Ishikawa (cell line): ENCODE results near the gene DBX1.
A peak's percentile ranks its signal among the peaks of the same experiment; 100 is the strongest.

ENCODE experiments used
- CEBPB ChIP-seq: IDR thresholded peaks from 2 replicates; pipeline ENCODE4 v1.6.1; 2012
- CREB1 ChIP-seq: IDR thresholded peaks from 2 replicates; pipeline ENCODE4 v1.6.1; 2012; ENCODE audit warnings: low read depth
- EGR1 ChIP-seq: IDR thresholded peaks from 2 replicates; pipeline ENCODE4 v1.6.1; 2012
- EP300 ChIP-seq: IDR thresholded peaks from 2 replicates; pipeline ENCODE4 v1.6.1; 2012; ENCODE audit warnings: borderline replicate concordance
- FOXM1 ChIP-seq: IDR thresholded peaks from 2 replicates; pipeline ENCODE4 v1.6.1; 2012; ENCODE audit warnings: low read depth, borderline replicate concordance
- MAX ChIP-seq: IDR thresholded peaks from 2 replicates; pipeline ENCODE4 v1.6.1; 2012
- NFIC ChIP-seq: IDR thresholded peaks from 2 replicates; pipeline ENCODE4 v1.6.1; 2012
- RAD21 ChIP-seq: IDR thresholded peaks from 2 replicates; pipeline ENCODE4 v1.6.1; 2012; ENCODE audit warnings: low read depth
- TAF1 ChIP-seq: IDR thresholded peaks from 2 replicates; pipeline ENCODE4 v1.6.1; 2012; ENCODE audit warnings: low read depth, mild to moderate bottlenecking
- TCF12 ChIP-seq: IDR thresholded peaks from 2 replicates; pipeline ENCODE4 v1.6.1; 2012; ENCODE audit warnings: low read depth
- TEAD4 ChIP-seq: IDR thresholded peaks from 2 replicates; pipeline ENCODE4 v1.6.1; 2012
- YY1 ChIP-seq: IDR thresholded peaks from 2 replicates; pipeline ENCODE4 v1.6.1; 2012; ENCODE audit warnings: low read depth
- ZBTB7A ChIP-seq: IDR thresholded peaks from 2 replicates; pipeline ENCODE4 v1.6.1; 2012; ENCODE audit warnings: low read depth
- TF ChIP-seq, protein P1 (sequence below): IDR thresholded peaks from 2 replicates; pipeline ENCODE4 v1.6.1; 2012
- TF ChIP-seq, protein P2 (sequence below): IDR thresholded peaks from 2 replicates; pipeline ENCODE4 v1.6.1; 2012; ENCODE audit warnings: low read depth, mild to moderate bottlenecking

DBX1 gene

GRCh38 chr11:20127671-20128527 is 32.4 kb downstream of the DBX1 start:
- TF ChIP-seq EGR1 (no peak), RAD21 (peak; percentile 90)

DNA sequence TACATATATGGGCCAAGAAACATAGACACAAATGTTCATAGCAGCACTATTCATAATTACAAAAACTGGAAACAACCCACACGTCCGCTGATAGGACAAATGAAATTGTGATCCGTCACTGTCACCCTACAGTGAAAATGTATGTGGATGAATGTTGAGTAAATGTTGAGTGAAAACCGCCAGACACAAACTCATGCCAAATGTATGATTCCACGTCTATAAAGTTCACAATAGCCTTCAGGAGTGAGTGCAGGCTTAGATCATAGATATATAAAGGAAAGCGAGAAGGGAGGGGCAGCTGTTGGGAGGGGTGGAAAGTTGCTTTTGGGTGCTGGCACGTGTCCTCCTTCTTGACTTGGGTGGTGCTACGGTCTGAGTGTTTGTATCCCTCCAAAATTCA is 33.6 kb downstream of the DBX1 start:
- TF ChIP-seq NFIC (no peak), FOXM1 (no peak), TCF12 (no peak), YY1 (no peak), RAD21 (no peak), CEBPB (no peak), EGR1 (no peak), ZBTB7A (no peak)
- TF ChIP-seq, protein P1, sequence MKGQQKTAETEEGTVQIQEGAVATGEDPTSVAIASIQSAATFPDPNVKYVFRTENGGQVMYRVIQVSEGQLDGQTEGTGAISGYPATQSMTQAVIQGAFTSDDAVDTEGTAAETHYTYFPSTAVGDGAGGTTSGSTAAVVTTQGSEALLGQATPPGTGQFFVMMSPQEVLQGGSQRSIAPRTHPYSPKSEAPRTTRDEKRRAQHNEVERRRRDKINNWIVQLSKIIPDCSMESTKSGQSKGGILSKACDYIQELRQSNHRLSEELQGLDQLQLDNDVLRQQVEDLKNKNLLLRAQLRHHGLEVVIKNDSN, result no peak

GRCh38 chr11:20125927-20126326 is 34.3 kb downstream of the DBX1 start:
- TF ChIP-seq MAX (no peak), TEAD4 (0 out of 2 replicates have a peak, but pooled peaks have one; percentile 30), TAF1 (no peak), TCF12 (0 out of 2 replicates have a peak, but pooled peaks have one; percentile 18), EP300 (peak; percentile 49; the same call in 1 of the 2 replicates)

- TF ChIP-seq EP300 (no peak), RAD21 (no peak), FOXM1 (no peak), MAX (no peak), CEBPB (no peak), NFIC (no peak), TAF1 (no peak), EGR1 (no peak), TEAD4 (no peak), ZBTB7A (no peak), YY1 (no peak)
- TF ChIP-seq, protein P1, result no peak
Measured at GRCh38 chr11:20122131-20122530, 38.1 kb downstream of the DBX1 start.

- TF ChIP-seq EGR1, result no peak
- no peak for TF ChIP-seq ZBTB7A
- TF ChIP-seq, protein P2, sequence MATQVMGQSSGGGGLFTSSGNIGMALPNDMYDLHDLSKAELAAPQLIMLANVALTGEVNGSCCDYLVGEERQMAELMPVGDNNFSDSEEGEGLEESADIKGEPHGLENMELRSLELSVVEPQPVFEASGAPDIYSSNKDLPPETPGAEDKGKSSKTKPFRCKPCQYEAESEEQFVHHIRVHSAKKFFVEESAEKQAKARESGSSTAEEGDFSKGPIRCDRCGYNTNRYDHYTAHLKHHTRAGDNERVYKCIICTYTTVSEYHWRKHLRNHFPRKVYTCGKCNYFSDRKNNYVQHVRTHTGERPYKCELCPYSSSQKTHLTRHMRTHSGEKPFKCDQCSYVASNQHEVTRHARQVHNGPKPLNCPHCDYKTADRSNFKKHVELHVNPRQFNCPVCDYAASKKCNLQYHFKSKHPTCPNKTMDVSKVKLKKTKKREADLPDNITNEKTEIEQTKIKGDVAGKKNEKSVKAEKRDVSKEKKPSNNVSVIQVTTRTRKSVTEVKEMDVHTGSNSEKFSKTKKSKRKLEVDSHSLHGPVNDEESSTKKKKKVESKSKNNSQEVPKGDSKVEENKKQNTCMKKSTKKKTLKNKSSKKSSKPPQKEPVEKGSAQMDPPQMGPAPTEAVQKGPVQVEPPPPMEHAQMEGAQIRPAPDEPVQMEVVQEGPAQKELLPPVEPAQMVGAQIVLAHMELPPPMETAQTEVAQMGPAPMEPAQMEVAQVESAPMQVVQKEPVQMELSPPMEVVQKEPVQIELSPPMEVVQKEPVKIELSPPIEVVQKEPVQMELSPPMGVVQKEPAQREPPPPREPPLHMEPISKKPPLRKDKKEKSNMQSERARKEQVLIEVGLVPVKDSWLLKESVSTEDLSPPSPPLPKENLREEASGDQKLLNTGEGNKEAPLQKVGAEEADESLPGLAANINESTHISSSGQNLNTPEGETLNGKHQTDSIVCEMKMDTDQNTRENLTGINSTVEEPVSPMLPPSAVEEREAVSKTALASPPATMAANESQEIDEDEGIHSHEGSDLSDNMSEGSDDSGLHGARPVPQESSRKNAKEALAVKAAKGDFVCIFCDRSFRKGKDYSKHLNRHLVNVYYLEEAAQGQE, result no peak
- no peak for TF ChIP-seq FOXM1
- TF ChIP-seq YY1, result no peak
- no peak for TF ChIP-seq CEBPB
- TF ChIP-seq TCF12, result no peak
- TF ChIP-seq MAX, result no peak
- no peak for TF ChIP-seq RAD21
- TF ChIP-seq TEAD4, result no peak
- TF ChIP-seq, protein P1, result no peak
- no peak for TF ChIP-seq NFIC
- no peak for TF ChIP-seq EP300
- TF ChIP-seq TAF1, result no peak
- no peak for TF ChIP-seq CREB1
Measured at GRCh38 chr11:20120134-20120925, 39.9 kb downstream of the DBX1 start.

GRCh38 chr11:20119315-20119714 is 41.0 kb downstream of the DBX1 start:
- TF ChIP-seq CREB1 (no peak), CEBPB (no peak), ZBTB7A (no peak), EP300 (no peak), TAF1 (no peak), TEAD4 (no peak), NFIC (no peak), MAX (no peak), YY1 (no peak), FOXM1 (no peak)
- TF ChIP-seq, protein P2, result no peak
- TF ChIP-seq, protein P1, result no peak
